AG04450 (cell line): Measurements from ENCODE around the gene EIF2B4. TPM values are rescaled to one million over a fixed set of nuclear protein-coding genes. Genes with fewer than 3 reads are reported as not detected.
"Not testable (repeated sequence)": the region's sequence is repeated elsewhere in the genome, so short reads cannot be mapped to it uniquely, and the experiment has no call there.

Experiments used
- CTCF ChIA-PET: fragments of 300-600, 350-600 bp; formaldehyde crosslinking; extraction: SDS; loops from one replicate; lab custom pipeline; 2022; ENCODE audit warnings: antibody characterized with exemption, inconsistent platforms; lab: Charles Lee
- POLR2A ChIA-PET: fragments of 350-600 bp; formaldehyde crosslinking; extraction: SDS; loops from one replicate; lab custom pipeline; 2021; ENCODE audit warnings: antibody characterized with exemption, inconsistent platforms; lab: Yijun Ruan, JAX
- DNase-seq: peaks from one replicate; pipeline ENCODE4 v3.0.0-alpha.2; 2011; ENCODE audit warnings: low read depth, low spot score
- H3K27ac ChIP-seq: one replicate; pipeline ENCODE4 v1.5.1; 2012; ENCODE audit warnings: low read depth, low read length, control low read depth
- H3K27me3 ChIP-seq: one replicate; pipeline ENCODE4 v1.6.0; 2012; ENCODE audit warnings: low read length; ENCODE audit not compliant: control insufficient read depth, insufficient read depth
- H3K4me3 ChIP-seq: 2 replicates; pipeline ENCODE4 v1.5.1; 2011; ENCODE audit warnings: mild to moderate bottlenecking, low read depth, low read length, control low read depth
- H3K9me3 ChIP-seq: 2 replicates; pipeline ENCODE4 v1.5.1; 2012; ENCODE audit warnings: low read length; ENCODE audit not compliant: control insufficient read depth, insufficient read depth
- polyA plus RNA-seq: library from polyadenylated mRNA; depleted of rRNA; stranded (reverse); fragments of >200 nt; gene quantifications from 2 replicates; pipeline ENCODE4 v1.2.3, GENCODE V29; 2011
- TF ChIP-seq, protein P1 (sequence below): IDR thresholded peaks from 2 replicates; pipeline ENCODE4 v1.5.1; 2011; ENCODE audit warnings: low read depth, low read length, control low read depth, inconsistent platforms

Gene EIF2B4
- polyA plus RNA-seq, 1 experiment, result 43.0 TPM

DNA sequence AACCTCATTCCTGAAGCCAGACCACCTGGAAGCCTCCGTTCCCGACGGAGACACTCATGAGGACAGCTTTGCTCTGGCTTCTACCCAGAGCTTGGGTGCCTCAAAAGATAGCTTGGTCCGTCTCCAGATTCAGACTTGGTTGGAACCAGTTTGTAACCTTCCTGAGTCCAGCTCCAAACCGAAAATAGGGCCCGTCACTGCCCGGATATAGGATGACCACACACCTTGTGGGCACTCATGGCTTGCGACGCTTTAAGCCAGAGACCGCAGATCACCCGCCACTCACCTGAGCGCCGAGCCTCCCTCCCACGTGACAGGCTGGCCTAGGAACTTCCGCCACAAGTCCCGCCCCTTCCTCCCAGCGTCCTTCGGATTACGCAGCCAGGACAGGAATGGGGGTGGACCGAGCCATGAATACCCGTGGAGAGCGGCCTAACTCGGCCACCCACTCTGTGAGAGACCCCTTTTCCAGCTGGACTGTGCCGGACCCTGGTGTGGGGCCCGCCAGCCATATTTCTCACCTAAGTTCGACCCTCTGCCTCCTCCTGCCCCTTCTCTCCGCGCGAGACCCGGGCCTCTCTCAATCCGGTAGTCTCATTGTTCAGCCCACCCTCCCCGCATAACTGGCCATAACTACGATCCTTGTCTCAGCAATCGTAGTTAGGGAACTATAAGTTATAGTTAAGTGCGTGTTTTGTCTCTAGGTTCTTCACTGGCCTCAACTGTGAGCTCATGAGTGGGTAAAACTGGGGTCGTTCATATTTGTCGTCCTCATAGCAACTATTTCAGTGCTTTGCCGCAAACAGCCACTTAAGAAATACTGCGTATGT, 47.2 kb downstream of the EIF2B4 start, which contains the start of gene MPV17:
TSS of gene MPV17 (minus strand) at position 332 of the 830 bp plus-strand sequence. CDS start 580 bp downstream, outside the sequence.
- CTCF ChIA-PET, result interaction anchor here (1.4 to 3.4 kb wide), 3 partner anchors 19 to 43 kb away, joined by 5 to 18 read pairs (median 5); partner anchors contain the start of gene GTF3C2
- Histone ChIP-seq H3K4me3 (peak within 1 kb of the TSS; percentile 90), H3K27me3 (no peaks in the 10 kb centered on the region), H3K27ac (peak within 1 kb of the TSS; percentile 95), H3K9me3 (no peaks in the 10 kb centered on the region)
- TF ChIP-seq, protein P1, sequence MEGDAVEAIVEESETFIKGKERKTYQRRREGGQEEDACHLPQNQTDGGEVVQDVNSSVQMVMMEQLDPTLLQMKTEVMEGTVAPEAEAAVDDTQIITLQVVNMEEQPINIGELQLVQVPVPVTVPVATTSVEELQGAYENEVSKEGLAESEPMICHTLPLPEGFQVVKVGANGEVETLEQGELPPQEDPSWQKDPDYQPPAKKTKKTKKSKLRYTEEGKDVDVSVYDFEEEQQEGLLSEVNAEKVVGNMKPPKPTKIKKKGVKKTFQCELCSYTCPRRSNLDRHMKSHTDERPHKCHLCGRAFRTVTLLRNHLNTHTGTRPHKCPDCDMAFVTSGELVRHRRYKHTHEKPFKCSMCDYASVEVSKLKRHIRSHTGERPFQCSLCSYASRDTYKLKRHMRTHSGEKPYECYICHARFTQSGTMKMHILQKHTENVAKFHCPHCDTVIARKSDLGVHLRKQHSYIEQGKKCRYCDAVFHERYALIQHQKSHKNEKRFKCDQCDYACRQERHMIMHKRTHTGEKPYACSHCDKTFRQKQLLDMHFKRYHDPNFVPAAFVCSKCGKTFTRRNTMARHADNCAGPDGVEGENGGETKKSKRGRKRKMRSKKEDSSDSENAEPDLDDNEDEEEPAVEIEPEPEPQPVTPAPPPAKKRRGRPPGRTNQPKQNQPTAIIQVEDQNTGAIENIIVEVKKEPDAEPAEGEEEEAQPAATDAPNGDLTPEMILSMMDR, result no peak
- peak; percentile 78 for DNase-seq
- POLR2A ChIA-PET, result interaction anchor here (0.6 to 2.0 kb wide), 6 partner anchors 11 to 550 kb away, joined by 3 to 9 read pairs (median 3); partner anchors contain the start of genes GTF3C2 and PREB

DNA sequence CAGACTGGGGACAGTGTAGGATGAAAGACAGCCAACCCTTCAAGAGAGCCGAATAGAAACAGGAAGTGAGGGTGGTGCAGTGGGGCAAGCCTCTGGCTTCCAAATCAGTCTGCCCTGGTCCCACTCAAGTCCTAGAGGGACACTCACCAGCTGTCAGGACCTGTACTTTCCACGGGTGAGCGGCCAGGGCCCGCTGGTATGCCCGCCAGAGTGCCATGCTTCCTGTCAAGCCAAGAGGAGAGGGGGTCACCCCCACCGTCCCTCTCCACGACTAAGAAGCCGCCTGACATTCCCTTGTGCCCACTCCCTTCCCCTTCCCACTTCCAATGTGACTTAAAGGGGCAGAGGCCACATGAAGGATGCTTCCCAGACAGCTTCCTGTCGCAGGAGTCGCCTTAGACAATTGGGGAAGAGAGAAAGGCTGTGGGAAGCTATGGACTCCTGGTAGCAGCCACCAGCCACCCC, 47.8 kb downstream of the EIF2B4 start:
- Histone ChIP-seq H3K4me3 (peak overlapping the region; percentile 90), H3K27ac (peak overlapping the region; percentile 95), H3K27me3 (no peaks in the 10 kb centered on the region), H3K9me3 (no peaks in the 10 kb centered on the region)
- POLR2A ChIA-PET, result interaction anchor here (0.6 to 2.0 kb wide), 5 partner anchors 10 to 550 kb away, joined by 3 to 9 read pairs (median 3); partner anchors contain the start of gene GTF3C2
- CTCF ChIA-PET, result interaction anchor here (1.5 to 3.4 kb wide), 2 partner anchors 19 to 35 kb away, joined by 5 to 18 read pairs; partner anchors contain the start of gene GTF3C2
- TF ChIP-seq, protein P1, result no peak
- no peak for DNase-seq

DNA sequence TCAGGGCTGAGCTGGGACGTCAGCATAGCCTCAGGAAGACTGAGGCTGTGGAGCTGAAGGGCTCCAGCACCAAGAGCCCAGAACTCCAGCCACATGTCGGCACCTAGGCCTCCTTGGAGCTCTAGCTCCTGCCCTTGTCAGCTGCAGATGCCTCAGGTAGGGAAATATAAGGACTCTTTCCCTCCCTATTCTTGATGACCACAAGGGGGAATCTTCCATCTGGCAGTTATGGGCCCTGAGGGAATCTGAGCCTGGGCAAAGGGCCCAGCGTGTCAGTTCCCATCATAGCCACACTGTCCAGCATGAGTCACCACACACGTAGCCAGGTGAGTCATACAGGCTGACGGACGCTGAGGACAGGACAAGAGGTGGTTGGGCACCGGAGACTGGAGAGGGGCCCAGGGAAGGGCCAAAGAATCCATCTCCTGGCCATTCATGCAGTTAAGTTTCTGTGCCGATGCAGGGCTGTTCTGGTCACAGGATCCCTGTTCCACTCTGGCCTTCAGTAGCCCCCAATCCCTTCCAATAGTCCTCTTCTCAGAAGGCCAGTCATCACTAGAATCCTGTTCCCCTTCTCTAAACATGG, 49.1 kb downstream of the EIF2B4 start:
- peak; percentile 96 for DNase-seq
- no peaks in the 10 kb centered on the region for H3K9me3 ChIP-seq
- CTCF ChIA-PET, result interaction anchor here (0.5 to 3.4 kb wide), 5 partner anchors 12 to 309 kb away, joined by 3 to 18 read pairs (median 6); no protein-coding TSS in a partner anchor
- H3K4me3 ChIP-seq, result peak overlapping the region; percentile 11
- POLR2A ChIA-PET, result no interaction called here
- TF ChIP-seq, protein P1, result peak; percentile 74
- peak overlapping the region; percentile 90 for H3K27ac ChIP-seq
- H3K27me3 ChIP-seq, result no peaks in the 10 kb centered on the region

DNA sequence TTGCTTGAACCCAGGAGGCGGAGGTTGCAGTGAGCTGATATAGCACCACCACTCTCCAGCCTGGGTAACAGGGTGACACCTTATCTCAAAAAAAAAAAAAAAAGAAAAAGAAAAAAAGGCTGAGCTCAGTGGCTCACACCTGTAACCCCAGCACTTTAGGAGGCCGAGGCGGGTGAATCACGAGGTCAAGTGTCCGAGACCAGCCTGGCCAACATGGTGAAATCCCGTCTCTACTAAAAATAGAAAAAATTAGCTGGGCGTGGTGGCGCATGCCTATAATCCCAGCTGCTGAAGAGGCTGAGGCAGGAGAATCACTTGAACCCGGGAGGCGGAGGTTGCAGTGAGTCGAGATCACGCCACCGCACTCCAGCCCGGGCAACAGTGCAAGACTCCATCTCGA, 50.3 kb downstream of the EIF2B4 start:
- POLR2A ChIA-PET, result interaction anchor here (0.7 kb wide), 2 partner anchors 235 to 975 kb away, joined by 3 to 4 read pairs; no protein-coding TSS in a partner anchor

More for the DNA sequence above, 50.3 kb downstream of the EIF2B4 start:
- not testable (repeated sequence) for H3K27me3 ChIP-seq, DNase-seq, H3K9me3 ChIP-seq, H3K27ac ChIP-seq, H3K4me3 ChIP-seq
- CTCF ChIA-PET, result interaction anchor here (0.6 kb wide), 2 partner anchors 17 to 363 kb away, joined by 4 read pairs; no protein-coding TSS in a partner anchor
